Muscle of arm (tissue), 12 donors: ENCODE results near the gene CACNA1D. TPM values are rescaled to one million over a fixed set of nuclear protein-coding genes. Genes with fewer than 3 reads are reported as not detected.
"Not testable (repeated sequence)": the region's sequence is repeated elsewhere in the genome, so short reads cannot be mapped to it uniquely, and the experiment has no call there.

Experiments used
- DNase-seq: peaks from one replicate; pipeline ENCODE4 v3.0.0-alpha.2; 2013
- polyA plus RNA-seq, 12 donors: library from polyadenylated mRNA; unstranded; fragments of 120-200 nt; gene quantifications; one replicate each; pipeline ENCODE4 v1.2.1, GENCODE V29; 2013; ENCODE audit not compliant: insufficient read length in 12 of 12

The CACNA1D gene
- polyA plus RNA-seq, 12 donors, result 1.5 to 18.8 (median 2.2) TPM; not detected in 1

DNA sequence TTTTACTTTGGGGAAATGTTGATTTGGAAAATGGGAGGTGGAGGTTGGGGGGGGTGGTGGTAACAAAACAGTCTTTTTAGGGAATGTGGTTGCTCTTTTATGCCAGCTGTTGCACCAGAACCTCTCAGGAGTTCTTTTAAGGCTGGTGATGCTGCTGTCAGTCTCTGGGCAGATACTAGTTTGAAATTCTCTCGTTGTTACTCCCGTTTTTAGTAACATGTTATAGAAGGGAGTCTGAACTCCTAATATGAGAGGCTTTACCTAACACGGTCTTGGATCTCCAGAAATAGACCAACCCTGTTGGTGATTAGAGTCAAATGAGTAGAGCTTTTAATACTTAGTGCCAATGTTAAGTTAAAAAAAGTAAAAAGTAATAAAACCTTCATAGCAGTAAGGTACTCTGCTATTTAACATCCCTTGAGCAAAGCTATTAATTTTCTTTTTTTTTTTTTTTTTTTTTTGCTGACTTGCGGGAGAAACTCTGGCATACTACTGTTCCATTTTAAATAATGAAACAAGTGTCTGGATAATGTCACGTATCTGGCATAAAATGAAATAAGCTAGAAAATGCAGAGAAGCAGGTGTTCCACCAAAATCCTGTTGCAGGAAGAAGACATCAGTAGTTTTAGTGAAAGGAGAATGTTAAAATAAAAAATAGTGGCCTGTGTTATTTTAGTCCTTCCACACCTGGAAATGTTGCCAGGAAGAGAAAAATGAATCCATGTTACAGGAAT lies 156.7 kb downstream of the CACNA1D start:
- no peak for DNase-seq

DNA sequence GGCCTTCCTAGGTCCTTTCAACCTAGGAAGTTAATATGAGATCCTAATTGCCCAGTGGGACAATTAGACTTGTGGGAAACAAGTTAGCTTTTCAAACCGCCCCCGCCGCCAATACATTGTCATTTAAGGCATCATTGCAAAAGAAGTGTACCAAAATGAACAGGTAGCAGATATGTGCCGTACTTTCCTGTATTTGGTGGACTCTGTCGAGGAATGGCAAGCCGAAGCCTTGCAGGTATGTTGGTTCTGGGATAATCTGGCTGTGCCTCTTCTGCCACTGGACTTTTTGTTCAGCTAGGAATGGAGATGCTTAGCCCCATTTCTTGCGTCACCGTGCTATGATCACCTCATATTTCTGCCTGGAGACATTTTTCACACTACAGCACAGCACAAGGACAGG lies 157.5 kb downstream of the CACNA1D start:
- DNase-seq, result no peak

GRCh38 chr3:53657651-53658050 lies 163.2 kb downstream of the CACNA1D start:
- peak; percentile 48 for DNase-seq

DNA sequence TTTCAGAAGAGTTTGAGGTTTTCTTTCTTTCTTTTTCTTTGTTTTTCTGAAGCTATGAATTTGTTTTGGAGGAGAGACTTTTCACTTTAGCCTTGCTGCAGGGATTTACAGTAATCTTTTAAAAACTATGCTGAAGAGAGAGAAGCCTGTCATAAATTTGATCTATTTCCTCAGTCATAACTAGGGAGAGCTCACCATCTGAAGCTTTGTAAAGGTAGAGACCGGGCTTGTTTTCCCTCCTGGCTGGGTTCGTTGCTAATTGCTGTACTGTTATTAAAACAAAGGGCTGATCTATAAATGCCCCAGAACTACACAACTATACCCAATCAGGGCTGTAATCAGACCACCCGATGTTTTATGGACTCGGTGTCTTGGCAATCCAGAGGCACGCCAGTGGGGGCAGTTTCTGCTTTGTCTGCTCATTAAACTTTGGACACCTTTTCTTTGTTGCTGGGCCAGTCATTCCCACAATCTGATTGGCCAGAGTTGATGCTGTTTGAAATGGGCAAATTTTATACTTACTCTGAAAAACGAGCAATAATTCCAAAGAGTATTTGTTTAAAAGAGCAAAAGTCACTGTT lies 164.3 kb downstream of the CACNA1D start:
- no peak for DNase-seq

- DNase-seq, result no peak
These were observed 165.6 kb downstream of the CACNA1D start for GRCh38 chr3:53659996-53660395.

GRCh38 chr3:53661480-53661879 lies 167.1 kb downstream of the CACNA1D start:
- DNase-seq, result no peak

GRCh38 chr3:53664812-53665211 lies 170.4 kb downstream of the CACNA1D start:
- not testable (repeated sequence) for DNase-seq

- no peak for DNase-seq
These were observed 171.4 kb downstream of the CACNA1D start for GRCh38 chr3:53665608-53666425.

GRCh38 chr3:53668872-53669271 lies 174.5 kb downstream of the CACNA1D start:
- no peak for DNase-seq

DNA sequence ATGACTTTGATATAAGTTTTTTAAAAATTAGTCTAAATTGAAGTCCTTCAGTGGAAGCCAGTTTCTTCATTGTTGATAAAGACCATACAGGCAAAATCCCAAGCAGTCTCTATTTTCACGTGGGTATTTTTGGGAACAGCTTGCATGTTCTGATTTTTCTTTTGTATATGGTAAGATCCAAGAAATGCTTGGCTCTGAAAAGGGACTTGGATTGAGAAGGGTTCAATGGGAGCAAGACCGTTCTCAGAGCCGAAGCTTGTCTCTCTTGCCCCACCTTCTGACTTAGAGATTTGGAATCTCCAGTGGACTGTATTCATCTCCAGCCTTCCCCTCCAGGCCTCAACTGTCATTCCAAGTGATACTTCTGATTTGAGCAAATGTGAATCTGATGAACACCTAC lies 176.3 kb downstream of the CACNA1D start:
- no peak for DNase-seq

DNA sequence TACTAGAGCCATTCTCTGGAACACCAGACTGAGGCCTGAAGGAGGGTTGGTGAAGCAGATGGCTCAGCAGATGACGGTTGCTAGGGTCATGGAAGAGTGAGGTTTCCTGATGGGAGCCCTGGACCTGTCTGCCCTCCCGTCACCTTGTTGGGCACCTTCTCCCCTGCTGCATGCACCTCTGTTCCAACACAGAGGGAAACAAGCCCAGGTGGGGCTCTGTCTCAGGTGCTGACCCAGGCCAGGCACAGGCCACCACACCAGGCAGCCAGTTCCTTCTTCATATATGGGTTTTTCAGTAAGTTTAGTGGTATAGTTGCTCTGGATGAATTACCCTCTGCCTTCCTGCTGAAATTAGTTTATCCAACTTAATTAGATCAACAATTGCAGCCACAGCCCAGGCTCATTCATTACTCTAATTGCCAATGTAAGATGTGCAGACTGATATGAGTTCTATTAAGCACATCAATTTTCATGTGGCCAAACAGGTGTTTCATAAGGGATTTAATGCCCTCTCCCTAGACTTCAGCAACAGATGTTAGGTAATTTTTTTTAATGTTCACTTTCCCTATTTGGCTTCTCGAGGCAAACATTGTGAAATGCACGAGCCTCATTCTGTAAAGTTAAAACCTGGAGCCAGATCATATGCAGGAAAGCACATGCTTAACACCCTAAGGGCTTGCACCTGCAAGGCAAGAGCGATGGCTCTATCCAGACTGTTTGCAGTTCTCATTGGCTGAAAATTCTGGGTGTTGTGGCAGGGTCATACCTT lies 177.0 kb downstream of the CACNA1D start:
- no peak for DNase-seq

- DNase-seq, result no peak
These were observed 177.5 kb downstream of the CACNA1D start for GRCh38 chr3:53671961-53672299.

DNA sequence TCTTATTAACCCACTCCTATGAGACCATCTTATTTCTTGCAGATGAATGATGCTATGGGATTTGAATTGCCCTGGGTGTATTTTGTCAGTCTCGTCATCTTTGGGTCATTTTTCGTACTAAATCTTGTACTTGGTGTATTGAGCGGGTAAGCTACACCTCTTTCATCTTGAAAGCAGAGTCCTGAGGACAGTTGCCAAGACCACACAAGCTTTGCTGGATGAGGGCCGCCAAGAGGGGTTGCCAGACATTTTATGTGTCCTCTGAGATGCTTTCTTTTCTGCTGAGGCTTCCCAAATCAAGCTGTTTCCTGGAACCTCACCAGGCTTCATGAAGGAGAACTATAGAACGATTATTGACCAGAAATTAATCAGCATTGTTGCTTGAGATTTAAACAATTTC lies 178.6 kb downstream of the CACNA1D start:
- DNase-seq, result peak; percentile 67

DNA sequence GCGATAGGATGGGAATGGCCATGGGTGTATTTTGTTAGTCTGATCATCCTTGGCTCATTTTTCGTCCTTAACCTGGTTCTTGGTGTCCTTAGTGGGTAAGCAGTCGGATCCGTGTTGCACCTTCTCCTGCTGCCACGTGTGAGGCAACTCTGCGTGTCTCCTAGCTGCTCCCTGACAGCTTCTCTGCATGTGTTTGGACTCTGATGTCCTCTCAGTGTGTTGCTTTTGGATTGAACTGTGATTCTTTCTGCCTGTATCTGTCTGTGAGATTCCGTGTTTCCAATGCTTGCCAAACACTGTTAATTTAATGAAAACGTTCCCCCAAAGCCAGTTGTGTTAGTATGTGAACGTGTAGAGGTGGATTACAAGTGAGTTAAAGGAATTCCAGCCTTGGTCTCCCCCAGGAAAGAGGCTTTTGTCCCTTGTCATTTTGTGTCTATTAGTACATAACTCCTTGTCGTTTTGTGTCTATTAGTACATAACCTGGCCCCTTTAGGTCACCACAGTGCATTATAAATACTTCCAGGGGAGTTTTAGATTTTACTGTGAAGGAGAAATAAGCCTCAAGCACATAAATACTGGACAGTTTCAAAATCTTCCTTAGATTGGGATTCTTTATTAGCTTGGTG lies 179.4 kb downstream of the CACNA1D start:
- DNase-seq, result peak; percentile 43

DNA sequence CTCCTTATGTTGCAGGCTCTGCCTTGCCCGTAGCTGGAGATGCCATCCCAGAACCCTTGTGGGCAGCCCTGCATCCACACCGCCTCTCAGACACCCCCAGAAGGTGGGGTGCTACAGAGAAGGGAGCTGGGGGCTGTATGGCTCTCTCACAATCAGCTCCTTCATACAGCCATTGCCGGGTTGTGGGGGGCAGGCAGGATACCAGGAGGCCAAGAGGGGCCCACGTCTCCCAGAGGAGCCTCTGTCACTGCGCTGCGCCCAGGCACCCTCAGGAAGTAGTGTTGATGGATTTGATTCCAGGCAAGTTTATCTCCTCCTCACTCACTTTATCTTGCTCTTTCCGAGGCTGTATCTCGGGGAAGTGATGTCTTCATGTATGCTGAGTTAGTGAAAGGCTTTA lies 180.2 kb downstream of the CACNA1D start:
- DNase-seq, result no peak

DNA sequence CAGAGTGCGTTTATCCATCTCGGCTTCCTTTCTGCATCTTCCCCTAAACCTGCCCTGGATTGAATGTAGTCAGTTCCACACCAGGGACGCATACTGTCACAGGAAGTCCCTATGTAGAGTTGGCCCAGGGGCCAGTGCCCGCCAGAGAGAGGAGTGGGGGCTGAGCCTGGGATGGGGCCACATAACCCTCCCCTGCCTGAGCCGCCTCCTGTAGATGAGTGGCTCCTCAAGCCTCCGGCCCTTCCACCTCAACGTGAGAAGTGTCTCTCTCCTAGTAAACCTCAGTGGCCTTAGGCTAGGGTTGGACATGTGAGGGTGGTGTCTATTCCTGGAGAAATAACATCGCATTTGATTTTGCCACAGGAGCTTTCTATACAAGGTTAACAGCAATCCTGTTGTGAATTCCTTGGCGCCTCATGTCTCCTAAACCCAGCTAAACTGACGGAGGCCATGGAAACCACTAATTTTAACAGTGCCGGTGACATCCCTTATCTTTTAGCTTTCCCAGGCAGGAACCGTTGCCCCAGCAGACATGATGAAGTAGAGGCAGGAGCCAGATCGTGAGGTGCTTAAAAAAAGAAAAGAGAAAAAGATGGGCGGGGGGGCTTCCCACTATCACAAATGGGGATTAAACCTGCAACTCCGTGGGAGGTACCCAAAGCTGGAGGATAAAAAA lies 180.7 kb downstream of the CACNA1D start:
- no peak for DNase-seq

DNA sequence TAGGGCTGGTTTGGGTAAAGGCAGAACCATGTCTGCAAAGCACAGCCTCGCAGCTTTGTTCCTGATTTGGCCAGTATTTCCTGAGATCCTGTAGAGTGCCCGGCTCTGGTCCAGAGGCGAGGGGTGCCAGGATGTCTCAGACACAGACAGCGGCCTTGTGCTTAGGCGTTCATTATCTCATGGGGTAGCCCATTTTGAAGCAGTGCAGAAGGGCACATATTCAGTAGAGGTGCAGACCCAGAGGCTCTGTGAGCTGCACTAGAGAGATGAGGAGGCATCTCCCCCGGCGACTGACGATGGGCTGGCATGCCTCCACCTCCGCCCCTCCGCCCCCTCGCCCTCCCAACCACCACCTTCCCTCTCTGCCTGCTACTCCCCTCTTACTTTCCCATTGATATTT lies 181.5 kb downstream of the CACNA1D start:
- no peak for DNase-seq

DNA sequence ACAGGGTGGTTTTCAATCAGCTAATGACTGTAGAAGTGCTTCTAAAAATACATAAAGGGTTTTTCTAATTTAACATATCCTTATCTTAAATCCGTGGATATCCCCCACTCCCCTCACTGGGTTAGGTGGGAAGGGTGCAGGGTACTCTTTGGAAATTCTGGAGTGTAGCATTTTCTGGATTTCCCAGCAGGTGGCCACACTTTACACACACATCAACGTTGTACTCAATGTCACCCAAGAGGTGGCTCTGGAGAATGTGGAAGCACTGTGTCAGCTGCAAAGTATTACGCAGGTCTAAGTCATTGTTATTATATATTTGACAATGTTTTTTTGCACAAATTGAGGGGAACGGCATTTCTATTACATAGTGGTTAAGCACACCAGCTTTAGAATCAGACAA lies 183.0 kb downstream of the CACNA1D start:
- DNase-seq, result no peak

GRCh38 chr3:53680028-53680427 lies 185.6 kb downstream of the CACNA1D start:
- peak; percentile 90 for DNase-seq

- no peak for DNase-seq
These were observed 188.4 kb downstream of the CACNA1D start for GRCh38 chr3:53682807-53683206.

DNA sequence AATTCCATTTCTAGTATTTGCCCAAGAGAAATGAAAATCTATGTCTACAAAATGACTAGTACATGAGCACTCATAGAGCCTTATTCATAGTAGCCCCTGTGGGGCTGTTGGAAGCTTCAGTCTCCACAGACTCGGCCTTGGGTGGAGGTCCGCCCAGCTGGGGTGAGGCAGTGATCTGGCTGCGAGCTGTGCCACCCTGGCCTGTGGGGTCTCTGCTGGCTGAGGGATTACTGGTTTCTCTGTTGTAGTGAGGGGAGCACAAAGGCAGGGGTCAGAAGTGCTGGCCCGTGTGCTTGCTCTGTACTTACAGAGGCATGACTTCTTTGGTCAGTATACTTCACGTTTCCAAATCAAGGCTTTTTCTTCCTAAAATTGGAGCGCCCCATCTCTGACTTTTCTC lies 193.7 kb downstream of the CACNA1D start:
- DNase-seq, result no peak
